HEK293 (cell line): ENCODE results near the gene DLK1.

Experiments
- CTCF ChIA-PET: fragments of 350-600 bp; formaldehyde crosslinking; extraction: SDS; loops from one replicate; lab custom pipeline; 2021; ENCODE audit warnings: antibody characterized with exemption; lab: Yijun Ruan, JAX
- POLR2A ChIA-PET: fragments of 300-600 bp; formaldehyde crosslinking; extraction: SDS; loops from one replicate; lab custom pipeline; 2020; ENCODE audit warnings: antibody characterized with exemption, inconsistent platforms; lab: Yijun Ruan, JAX
- H3K27ac ChIP-seq: fragments of 200-500 bp; sonication (Bioruptor generic); 2 replicates; pipeline ENCODE4 v1.5.1; 2014; ENCODE audit warnings: low read depth, low read length, control low read depth, inconsistent platforms; ENCODE audit errors: extremely low read depth
- H3K36me3 ChIP-seq, 2 experiments: fragments of 200-500 bp in 1 of 2; sonication (Bioruptor generic) in 1 of 2; 1 replicate in 1 of 2; 2 replicates in 1 of 2; pipeline ENCODE4 v1.5.1; 2014 to 2017; ENCODE audit warnings: inconsistent platforms in 2 of 2, low read length in 2 of 2; ENCODE audit not compliant: control insufficient read depth in 2 of 2, insufficient read depth in 1 of 2
- H3K4me1 ChIP-seq: fragments of 200-500 bp; sonication (Bioruptor generic); 2 replicates; pipeline ENCODE4 v1.5.1; 2014; ENCODE audit warnings: mild to moderate bottlenecking, low read length, inconsistent platforms; ENCODE audit not compliant: control insufficient read depth, insufficient read depth
- H3K4me3 ChIP-seq: 2 replicates; pipeline ENCODE4 v1.5.1; 2011; ENCODE audit warnings: low read depth, mild to moderate bottlenecking, control low read depth, low read length, moderate library complexity
- H3K9me3 ChIP-seq: fragments of 200-500 bp; sonication (Bioruptor generic); 2 replicates; pipeline ENCODE4 v1.5.1; 2014; ENCODE audit warnings: low read depth, low read length, inconsistent platforms; ENCODE audit not compliant: control insufficient read depth, insufficient read depth
- GLI4 ChIP-seq: fragments of 450-650 bp; formaldehyde crosslinking; IDR thresholded peaks from 2 replicates; pipeline ENCODE4 v1.5.1; 2016; ENCODE audit warnings: missing biosample characterization, missing genetic modification characterization
- MZF1 ChIP-seq: fragments of 450-650 bp; formaldehyde crosslinking; IDR thresholded peaks from 2 replicates; pipeline ENCODE4 v1.5.1; 2017; ENCODE audit warnings: missing biosample characterization, missing genetic modification characterization, borderline replicate concordance
- OSR2 ChIP-seq: fragments of 450-650 bp; formaldehyde crosslinking; IDR thresholded peaks from 2 replicates; pipeline ENCODE4 v1.5.1; 2016; ENCODE audit warnings: missing biosample characterization, missing genetic modification characterization
- ZBTB8A ChIP-seq: fragments of 450-650 bp; formaldehyde crosslinking; IDR thresholded peaks from 2 replicates; pipeline ENCODE4 v1.5.1; 2016; ENCODE audit warnings: missing biosample characterization, missing genetic modification characterization
- ZNF174 ChIP-seq: fragments of 450-650 bp; formaldehyde crosslinking; IDR thresholded peaks from 2 replicates; pipeline ENCODE4 v1.5.0; 2017; ENCODE audit warnings: missing biosample characterization, mild to moderate bottlenecking, missing genetic modification characterization
- ZNF202 ChIP-seq: fragments of 450-650 bp; formaldehyde crosslinking; IDR thresholded peaks from 2 replicates; pipeline ENCODE4 v1.5.1; 2016; ENCODE audit warnings: missing biosample characterization, missing genetic modification characterization, borderline replicate concordance
- ZNF423 ChIP-seq: fragments of 450-650 bp; formaldehyde crosslinking; IDR thresholded peaks from 2 replicates; pipeline ENCODE4 v1.5.1; 2016; ENCODE audit warnings: missing biosample characterization, missing genetic modification characterization
- ZNF530 ChIP-seq: fragments of 450-650 bp; formaldehyde crosslinking; IDR thresholded peaks from 2 replicates; pipeline ENCODE4 v1.5.1; 2016; ENCODE audit warnings: low read depth, missing biosample characterization, missing genetic modification characterization
- ZNF544 ChIP-seq: fragments of 450-650 bp; formaldehyde crosslinking; IDR thresholded peaks from 2 replicates; pipeline ENCODE4 v1.5.0; 2017; ENCODE audit warnings: missing biosample characterization, missing genetic modification characterization
- ZNF558 ChIP-seq: fragments of 450-650 bp; formaldehyde crosslinking; IDR thresholded peaks from 2 replicates; pipeline ENCODE4 v1.5.1; 2016; ENCODE audit warnings: missing biosample characterization, missing genetic modification characterization
- TF ChIP-seq, protein P1 (sequence below): fragments of 450-650 bp; formaldehyde crosslinking; IDR thresholded peaks from 2 replicates; pipeline ENCODE4 v1.5.1; 2016; ENCODE audit warnings: missing biosample characterization, missing genetic modification characterization, borderline replicate concordance
- TF ChIP-seq, protein P2 (sequence below): fragments of 450-650 bp; formaldehyde crosslinking; IDR thresholded peaks from 2 replicates; pipeline ENCODE4 v1.5.1; 2017; ENCODE audit warnings: missing biosample characterization, missing genetic modification characterization
- TF ChIP-seq, protein P3 (sequence below): fragments of 450-650 bp; formaldehyde crosslinking; IDR thresholded peaks from 2 replicates; pipeline ENCODE4 v1.5.1; 2016; ENCODE audit warnings: missing biosample characterization, missing genetic modification characterization
- TF ChIP-seq, protein P4 (sequence below): fragments of 450-650 bp; formaldehyde crosslinking; conservative IDR thresholded peaks from 2 replicates; pipeline ENCODE4 v1.5.1; 2016; ENCODE audit warnings: low read depth, missing biosample characterization, missing genetic modification characterization
- TF ChIP-seq, protein P5 (sequence below): fragments of 450-650 bp; formaldehyde crosslinking; IDR thresholded peaks from 2 replicates; pipeline ENCODE4 v1.5.1; 2016; ENCODE audit warnings: missing biosample characterization, missing genetic modification characterization, low read depth
- TF ChIP-seq, protein P6 (sequence below): fragments of 450-650 bp; formaldehyde crosslinking; IDR thresholded peaks from 2 replicates; pipeline ENCODE4 v1.5.1; 2017; ENCODE audit warnings: missing biosample characterization, missing genetic modification characterization

The DLK1 gene

DNA sequence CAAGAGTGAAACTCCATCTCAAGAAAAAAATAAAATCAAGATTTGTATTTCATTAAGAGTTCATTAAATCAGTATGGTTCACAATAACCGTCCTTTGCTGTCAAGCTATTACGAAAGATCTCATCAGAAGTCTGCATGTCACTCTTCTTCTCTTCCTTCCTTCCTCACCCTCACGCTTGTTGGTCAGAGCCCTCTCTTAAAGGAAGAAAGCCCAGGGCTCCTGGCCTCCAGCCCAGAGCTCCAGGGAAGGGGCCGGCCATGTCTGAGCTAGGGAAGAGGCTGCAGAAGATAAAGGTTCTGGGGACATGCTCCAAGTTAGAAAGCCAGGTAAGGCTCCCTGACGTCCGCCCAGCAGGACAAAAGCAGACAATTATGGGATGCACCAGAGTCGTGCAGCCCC, 43.1 kb upstream of the DLK1 start (continued):
- TF ChIP-seq, protein P1, sequence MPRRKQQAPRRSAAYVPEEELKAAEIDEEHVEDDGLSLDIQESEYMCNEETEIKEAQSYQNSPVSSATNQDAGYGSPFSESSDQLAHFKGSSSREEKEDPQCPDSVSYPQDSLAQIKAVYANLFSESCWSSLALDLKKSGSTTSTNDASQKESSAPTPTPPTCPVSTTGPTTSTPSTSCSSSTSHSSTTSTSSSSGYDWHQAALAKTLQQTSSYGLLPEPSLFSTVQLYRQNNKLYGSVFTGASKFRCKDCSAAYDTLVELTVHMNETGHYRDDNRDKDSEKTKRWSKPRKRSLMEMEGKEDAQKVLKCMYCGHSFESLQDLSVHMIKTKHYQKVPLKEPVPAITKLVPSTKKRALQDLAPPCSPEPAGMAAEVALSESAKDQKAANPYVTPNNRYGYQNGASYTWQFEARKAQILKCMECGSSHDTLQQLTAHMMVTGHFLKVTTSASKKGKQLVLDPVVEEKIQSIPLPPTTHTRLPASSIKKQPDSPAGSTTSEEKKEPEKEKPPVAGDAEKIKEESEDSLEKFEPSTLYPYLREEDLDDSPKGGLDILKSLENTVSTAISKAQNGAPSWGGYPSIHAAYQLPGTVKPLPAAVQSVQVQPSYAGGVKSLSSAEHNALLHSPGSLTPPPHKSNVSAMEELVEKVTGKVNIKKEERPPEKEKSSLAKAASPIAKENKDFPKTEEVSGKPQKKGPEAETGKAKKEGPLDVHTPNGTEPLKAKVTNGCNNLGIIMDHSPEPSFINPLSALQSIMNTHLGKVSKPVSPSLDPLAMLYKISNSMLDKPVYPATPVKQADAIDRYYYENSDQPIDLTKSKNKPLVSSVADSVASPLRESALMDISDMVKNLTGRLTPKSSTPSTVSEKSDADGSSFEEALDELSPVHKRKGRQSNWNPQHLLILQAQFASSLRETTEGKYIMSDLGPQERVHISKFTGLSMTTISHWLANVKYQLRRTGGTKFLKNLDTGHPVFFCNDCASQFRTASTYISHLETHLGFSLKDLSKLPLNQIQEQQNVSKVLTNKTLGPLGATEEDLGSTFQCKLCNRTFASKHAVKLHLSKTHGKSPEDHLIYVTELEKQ (tag by site-specific recombination), result no peak

DNA sequence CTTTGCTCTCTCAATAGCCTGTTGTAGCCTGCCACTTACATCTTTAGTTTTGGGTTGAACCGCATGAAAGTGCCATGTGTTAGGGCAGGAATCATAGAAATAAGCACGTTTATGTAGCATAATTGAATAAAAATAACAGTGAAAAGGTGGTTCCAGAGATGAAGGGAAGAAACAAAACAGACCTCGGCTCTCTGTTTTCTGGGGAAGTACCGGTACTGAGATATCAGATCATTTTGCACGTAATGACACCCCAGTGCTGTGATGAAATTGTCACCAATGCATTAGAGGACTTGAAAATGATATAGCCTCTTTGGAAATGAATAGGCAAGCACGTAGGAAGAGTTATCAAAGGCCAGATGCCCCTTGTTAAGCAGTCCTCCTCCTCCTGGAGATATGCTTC, 42.5 kb upstream of the DLK1 start:
- Histone ChIP-seq H3K9me3 (no peaks in the 10 kb centered on the region), H3K4me1 (no peaks in the 10 kb centered on the region), H3K4me3 (no peak overlapping the region), H3K36me3 (no peaks in the 10 kb centered on the region), H3K27ac (no peak overlapping the region)
- POLR2A ChIA-PET, result interaction anchor here (1.6 kb wide), 1 partner anchor 9 kb away, joined by 5 read pairs; no protein-coding TSS in a partner anchor
- CTCF ChIA-PET, result interaction anchor here (1.2 kb wide), 1 partner anchor 11 kb away, joined by 3 read pairs; no protein-coding TSS in a partner anchor
- TF ChIP-seq, protein P2, sequence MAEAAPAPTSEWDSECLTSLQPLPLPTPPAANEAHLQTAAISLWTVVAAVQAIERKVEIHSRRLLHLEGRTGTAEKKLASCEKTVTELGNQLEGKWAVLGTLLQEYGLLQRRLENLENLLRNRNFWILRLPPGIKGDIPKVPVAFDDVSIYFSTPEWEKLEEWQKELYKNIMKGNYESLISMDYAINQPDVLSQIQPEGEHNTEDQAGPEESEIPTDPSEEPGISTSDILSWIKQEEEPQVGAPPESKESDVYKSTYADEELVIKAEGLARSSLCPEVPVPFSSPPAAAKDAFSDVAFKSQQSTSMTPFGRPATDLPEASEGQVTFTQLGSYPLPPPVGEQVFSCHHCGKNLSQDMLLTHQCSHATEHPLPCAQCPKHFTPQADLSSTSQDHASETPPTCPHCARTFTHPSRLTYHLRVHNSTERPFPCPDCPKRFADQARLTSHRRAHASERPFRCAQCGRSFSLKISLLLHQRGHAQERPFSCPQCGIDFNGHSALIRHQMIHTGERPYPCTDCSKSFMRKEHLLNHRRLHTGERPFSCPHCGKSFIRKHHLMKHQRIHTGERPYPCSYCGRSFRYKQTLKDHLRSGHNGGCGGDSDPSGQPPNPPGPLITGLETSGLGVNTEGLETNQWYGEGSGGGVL (tag by site-specific recombination), result no peak
- TF ChIP-seq, protein P3, sequence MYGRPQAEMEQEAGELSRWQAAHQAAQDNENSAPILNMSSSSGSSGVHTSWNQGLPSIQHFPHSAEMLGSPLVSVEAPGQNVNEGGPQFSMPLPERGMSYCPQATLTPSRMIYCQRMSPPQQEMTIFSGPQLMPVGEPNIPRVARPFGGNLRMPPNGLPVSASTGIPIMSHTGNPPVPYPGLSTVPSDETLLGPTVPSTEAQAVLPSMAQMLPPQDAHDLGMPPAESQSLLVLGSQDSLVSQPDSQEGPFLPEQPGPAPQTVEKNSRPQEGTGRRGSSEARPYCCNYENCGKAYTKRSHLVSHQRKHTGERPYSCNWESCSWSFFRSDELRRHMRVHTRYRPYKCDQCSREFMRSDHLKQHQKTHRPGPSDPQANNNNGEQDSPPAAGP, result no peak
- TF ChIP-seq ZNF558 (no peak), ZNF423 (tag by site-specific recombination) (no peak), GLI4 (no peak), MZF1 (tag by site-specific recombination) (no peak), ZBTB8A (tag by site-specific recombination) (no peak), OSR2 (tag by site-specific recombination) (no peak), ZNF530 (no peak), ZNF544 (tag by site-specific recombination) (no peak), ZNF202 (tag by site-specific recombination) (no peak), ZNF174 (tag by site-specific recombination) (no peak)
- TF ChIP-seq, protein P4, sequence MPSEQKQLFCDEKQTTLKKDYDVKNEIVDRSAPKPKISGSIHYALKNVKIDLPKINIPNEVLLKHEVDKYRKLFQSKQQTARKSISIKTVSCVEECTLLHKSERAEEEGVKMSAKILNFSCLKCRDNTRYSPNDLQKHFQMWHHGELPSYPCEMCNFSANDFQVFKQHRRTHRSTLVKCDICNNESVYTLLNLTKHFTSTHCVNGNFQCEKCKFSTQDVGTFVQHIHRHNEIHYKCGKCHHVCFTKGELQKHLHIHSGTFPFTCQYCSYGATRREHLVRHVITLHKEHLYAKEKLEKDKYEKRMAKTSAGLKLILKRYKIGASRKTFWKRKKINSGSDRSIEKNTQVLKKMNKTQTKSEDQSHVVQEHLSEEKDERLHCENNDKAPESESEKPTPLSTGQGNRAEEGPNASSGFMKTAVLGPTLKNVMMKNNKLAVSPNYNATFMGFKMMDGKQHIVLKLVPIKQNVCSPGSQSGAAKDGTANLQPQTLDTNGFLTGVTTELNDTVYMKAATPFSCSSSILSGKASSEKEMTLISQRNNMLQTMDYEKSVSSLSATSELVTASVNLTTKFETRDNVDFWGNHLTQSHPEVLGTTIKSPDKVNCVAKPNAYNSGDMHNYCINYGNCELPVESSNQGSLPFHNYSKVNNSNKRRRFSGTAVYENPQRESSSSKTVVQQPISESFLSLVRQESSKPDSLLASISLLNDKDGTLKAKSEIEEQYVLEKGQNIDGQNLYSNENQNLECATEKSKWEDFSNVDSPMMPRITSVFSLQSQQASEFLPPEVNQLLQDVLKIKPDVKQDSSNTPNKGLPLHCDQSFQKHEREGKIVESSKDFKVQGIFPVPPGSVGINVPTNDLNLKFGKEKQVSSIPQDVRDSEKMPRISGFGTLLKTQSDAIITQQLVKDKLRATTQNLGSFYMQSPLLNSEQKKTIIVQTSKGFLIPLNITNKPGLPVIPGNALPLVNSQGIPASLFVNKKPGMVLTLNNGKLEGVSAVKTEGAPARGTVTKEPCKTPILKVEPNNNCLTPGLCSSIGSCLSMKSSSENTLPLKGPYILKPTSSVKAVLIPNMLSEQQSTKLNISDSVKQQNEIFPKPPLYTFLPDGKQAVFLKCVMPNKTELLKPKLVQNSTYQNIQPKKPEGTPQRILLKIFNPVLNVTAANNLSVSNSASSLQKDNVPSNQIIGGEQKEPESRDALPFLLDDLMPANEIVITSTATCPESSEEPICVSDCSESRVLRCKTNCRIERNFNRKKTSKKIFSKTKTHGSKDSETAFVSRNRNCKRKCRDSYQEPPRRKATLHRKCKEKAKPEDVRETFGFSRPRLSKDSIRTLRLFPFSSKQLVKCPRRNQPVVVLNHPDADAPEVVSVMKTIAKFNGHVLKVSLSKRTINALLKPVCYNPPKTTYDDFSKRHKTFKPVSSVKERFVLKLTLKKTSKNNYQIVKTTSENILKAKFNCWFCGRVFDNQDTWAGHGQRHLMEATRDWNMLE (tag by site-specific recombination), result no peak
- TF ChIP-seq, protein P1 (tag by site-specific recombination), result no peak
- TF ChIP-seq, protein P5, sequence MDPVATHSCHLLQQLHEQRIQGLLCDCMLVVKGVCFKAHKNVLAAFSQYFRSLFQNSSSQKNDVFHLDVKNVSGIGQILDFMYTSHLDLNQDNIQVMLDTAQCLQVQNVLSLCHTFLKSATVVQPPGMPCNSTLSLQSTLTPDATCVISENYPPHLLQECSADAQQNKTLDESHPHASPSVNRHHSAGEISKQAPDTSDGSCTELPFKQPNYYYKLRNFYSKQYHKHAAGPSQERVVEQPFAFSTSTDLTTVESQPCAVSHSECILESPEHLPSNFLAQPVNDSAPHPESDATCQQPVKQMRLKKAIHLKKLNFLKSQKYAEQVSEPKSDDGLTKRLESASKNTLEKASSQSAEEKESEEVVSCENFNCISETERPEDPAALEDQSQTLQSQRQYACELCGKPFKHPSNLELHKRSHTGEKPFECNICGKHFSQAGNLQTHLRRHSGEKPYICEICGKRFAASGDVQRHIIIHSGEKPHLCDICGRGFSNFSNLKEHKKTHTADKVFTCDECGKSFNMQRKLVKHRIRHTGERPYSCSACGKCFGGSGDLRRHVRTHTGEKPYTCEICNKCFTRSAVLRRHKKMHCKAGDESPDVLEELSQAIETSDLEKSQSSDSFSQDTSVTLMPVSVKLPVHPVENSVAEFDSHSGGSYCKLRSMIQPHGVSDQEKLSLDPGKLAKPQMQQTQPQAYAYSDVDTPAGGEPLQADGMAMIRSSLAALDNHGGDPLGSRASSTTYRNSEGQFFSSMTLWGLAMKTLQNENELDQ, result no peak
- TF ChIP-seq, protein P6, sequence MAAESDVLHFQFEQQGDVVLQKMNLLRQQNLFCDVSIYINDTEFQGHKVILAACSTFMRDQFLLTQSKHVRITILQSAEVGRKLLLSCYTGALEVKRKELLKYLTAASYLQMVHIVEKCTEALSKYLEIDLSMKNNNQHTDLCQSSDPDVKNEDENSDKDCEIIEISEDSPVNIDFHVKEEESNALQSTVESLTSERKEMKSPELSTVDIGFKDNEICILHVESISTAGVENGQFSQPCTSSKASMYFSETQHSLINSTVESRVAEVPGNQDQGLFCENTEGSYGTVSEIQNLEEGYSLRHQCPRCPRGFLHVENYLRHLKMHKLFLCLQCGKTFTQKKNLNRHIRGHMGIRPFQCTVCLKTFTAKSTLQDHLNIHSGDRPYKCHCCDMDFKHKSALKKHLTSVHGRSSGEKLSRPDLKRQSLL (tag by site-specific recombination), result no peak
